ENCODE measurements around the gene SNX20.

GRCh38 chr16:50711862-50712559 is 30.9 kb upstream of the SNX20 start:
- TF ChIP-seq CTCF (conservative IDR thresholded peaks at IDR 0.05 in 1 of 2, IDR thresholded peaks at IDR 0.05 in 1 of 2; ENCODE audit: extremely low read depth in 1 of 2, insufficient read depth in 1 of 2, low read depth in 1 of 2, low read length in 2 of 2) (no peak), EZH2 (IDR thresholded peaks at IDR 0.05; ENCODE audit: borderline replicate concordance, low read length) (no peak)

Measured in mammary epithelial cell (primary cell).